HG03060 (cell line): ENCODE data around the gene COX7A1.
"Not testable (repeated sequence)": the region's sequence is repeated elsewhere in the genome, so short reads cannot be mapped to it uniquely, and the experiment has no call there.

Experiments used
- ATAC-seq: cut with Tn5 transposase; IDR thresholded peaks from one replicate; pipeline ENCODE4 v1.9.1; 2021; ENCODE audit warnings: low read depth, moderate number of reproducible peaks; ENCODE audit not compliant: unreplicated experiment

COX7A1 gene

DNA sequence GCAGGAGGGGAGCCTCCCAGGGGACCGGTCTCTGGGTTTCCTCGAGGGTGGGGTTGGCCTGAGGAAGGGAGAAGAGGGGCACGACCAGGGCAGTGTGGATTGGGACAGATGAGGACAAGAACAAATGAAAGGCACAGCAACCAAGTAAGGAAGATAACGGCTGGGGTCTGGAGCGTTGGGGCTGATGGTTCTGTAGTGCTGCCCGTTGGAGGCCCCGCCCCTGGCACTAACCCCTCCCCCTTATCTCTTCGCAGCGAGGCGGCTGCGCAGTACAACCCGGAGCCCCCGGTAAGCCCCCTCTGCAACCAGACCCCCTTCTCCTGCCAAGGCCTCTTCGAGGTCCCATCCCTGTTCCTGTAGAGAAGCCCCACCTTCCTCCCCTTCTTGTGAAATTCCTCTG lies 10.2 kb downstream of the COX7A1 start:
- ATAC-seq, result no peak

- no peak for ATAC-seq
These were observed 11.0 kb downstream of the COX7A1 start for GRCh38 chr19:36141039-36141927.

DNA sequence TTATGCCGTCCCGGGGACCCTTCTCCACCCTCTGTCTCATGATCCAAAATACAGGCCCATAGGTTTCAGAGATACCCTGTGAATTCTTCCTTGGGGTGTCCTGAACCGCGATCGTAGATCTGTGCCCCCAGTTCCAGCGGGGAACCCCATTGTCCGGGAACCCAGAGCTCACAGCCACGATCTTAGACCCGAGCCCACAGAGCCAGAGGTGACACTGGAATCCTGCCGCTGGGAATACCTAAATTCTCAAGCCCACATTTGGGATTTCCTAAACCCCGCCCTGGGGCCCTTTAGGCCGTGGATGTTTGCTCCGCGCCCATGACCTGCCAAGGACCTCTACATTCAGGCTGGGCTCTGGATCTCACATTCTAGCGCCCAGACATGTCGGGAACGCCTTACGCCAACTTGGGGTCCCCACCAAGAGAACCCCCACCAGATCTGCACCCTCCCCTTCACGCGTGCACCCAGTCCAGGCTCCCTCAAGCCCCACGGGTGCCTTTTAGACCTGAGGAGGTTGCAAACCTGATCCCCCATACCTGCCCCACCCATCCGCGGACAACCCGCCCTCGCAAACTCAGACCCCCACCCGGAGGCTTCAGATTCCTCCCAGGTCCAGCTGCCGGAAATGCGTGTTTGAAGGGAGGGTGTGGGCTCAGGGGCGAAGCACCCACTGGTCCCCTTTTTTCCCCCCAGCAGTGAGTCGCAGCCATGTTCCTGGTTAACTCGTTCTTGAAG lies 11.8 kb downstream of the COX7A1 start:
- no peak for ATAC-seq

GRCh38 chr19:36139473-36140303 lies 12.6 kb downstream of the COX7A1 start, which contains the start of gene CAPNS1:
CAPNS1 (plus strand) TSS chr19:36140066; CDS start chr19:36141012, 946 bp downstream.
- ATAC-seq, result peak; percentile 74

DNA sequence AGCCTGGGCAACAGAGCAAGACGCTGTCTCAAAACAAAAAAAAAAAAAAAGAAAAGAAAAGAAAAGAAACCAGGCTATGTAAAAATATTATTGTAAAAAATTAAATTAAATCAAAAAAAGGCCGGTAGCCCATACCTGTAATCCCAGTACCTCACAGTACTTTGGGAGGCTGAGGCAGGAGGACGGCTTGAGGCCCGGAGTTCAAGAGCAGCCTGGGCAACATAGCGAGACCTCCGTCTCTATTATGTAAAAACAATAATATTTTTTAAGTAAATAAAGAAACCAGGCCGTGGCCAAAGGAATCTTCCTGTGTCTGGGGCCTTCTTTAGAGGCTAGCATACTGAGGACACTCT lies 13.2 kb downstream of the COX7A1 start:
- ATAC-seq, result no peak

- ATAC-seq, result no peak
These were observed 15.1 kb downstream of the COX7A1 start for GRCh38 chr19:36136964-36137686.

GRCh38 chr19:36134867-36135266 lies 17.4 kb downstream of the COX7A1 start:
- ATAC-seq, result not testable (repeated sequence)

DNA sequence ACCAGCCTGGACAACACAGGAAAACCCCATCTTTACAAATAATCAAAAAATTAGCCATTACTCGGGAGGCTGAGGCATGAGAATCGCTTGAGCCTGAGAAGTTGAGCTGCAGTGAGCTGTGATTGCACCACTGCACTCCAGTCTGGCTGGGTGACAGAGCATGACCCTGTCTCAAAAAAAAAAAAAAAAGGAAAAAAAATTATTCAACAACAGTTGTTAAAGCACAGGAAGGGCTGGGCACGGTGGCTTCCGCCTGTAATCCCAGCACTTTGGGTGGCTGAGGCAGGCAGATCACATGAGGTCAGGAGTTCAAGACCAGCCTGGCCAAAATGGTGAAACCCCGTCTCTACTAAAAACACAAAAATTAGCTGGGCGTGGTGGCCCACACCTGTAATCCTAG lies 21.0 kb downstream of the COX7A1 start:
- ATAC-seq, result not testable (repeated sequence)

DNA sequence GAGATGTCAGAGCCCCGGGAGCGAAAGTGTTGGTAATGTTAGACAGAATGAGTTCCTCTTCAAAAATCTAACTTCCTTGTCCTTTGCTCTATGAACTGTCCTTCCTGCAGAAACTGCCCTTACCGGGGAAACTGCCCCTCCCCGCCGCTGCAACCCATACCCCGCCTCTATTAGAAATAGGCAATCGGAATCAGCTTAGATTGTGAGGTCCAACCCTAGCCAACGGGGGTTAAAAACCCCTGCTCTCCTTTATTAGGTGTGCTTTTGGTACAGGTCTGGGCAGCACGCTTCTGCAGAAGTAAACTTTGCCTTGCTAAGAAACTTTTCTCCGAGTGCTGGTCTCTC lies 23.9 kb downstream of the COX7A1 start:
- no peak for ATAC-seq

GRCh38 chr19:36125557-36125956 lies 26.7 kb downstream of the COX7A1 start:
- ATAC-seq, result no peak

- no peak for ATAC-seq
These were observed 30.6 kb downstream of the COX7A1 start for GRCh38 chr19:36121486-36122124.

- ATAC-seq, result no peak
These were observed 31.3 kb downstream of the COX7A1 start for GRCh38 chr19:36120984-36121358.

DNA sequence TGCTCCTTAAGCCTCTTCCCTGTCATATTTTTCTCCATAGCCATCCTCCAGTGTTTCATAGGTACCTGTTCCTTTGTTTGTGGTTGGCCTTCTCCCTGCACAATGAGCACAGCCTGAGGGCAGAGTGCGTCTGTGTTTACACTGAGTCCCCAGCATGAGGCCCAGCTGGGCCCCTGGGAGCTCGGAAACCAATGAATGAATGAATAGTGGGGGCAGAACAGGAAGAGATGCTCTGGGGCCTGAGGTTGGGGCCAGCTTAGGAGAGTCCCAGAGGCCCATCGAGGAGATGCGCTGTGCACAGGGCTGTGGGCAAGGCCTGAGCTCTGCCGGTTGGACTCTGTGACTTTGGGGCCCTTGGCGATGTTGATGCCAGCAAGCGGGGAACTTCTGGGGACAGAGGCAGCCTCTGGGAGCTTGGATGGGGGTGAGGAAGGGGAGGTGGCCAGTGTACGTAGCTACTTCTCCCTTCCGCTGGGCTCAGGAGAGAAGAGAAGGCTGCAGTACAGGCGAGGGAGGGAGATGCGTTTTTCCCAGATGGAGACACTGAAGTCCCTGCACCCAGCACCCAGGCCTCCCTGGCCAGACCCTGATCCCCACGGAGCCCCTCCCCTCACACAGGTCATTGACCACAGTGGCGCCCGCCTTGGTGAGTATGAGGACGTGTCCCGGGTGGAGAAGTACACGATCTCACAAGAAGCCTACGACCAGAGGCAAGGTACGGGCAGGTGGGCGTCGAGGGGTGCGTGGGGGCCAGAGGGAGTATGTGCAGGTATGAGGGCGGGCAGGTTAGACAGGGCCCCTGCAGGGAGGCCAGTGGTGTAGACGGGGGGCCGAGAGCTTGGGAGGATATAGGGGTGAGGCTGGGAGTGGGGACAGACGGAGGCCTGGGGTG lies 31.9 kb downstream of the COX7A1 start:
- no peak for ATAC-seq

DNA sequence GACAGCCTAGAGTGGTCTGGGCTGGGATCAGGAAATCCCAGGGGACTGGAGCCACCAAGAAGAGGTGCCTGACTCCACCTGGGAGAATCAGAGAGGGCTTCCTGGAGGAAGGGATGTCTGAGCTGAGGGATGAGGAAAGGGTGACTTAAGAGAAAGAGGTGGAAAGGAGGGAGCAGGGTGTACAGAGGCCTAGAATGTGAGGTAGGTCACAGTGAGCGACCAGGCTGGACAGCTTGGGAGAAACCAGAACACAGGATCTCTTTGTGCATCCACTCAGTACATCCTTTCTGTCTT lies 36.0 kb downstream of the COX7A1 start:
- ATAC-seq, result no peak

DNA sequence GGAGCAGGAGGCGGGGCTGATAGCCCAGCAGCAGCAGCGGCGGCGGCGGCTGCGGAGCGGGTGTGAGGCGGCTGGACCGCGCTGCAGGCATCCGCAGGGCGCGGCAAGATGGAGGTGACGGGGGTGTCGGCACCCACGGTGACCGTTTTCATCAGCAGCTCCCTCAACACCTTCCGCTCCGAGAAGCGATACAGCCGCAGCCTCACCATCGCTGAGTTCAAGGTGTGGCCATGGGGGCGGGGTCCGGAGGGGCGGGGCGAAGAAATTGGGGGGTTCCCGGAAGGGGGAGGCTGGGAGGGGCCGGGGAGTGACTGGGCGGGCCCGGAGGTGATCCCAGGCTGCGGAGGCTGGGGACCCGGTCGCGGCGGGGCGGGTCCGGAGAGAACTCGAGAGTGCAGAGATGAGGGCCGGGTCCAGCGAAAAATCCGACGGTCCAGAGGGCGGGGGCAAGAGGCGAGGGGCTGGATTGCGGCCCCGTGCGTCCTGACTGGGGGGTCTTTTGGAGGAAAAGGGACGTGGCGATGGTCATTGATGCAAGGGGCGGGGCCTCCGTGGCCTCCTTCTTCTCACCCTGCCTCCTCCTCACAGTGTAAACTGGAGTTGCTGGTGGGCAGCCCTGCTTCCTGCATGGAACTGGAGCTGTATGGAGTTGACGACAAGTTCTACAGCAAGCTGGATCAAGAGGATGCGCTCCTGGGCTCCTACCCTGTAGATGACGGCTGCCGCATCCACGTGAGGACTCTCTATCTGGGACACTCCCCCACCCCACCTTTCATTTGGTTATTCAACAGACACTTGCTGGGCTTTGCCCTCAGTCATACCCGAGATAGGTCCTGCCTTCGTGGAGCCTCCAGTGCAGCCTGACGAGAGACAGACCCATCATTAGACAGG lies 36.5 kb downstream of the COX7A1 start, which contains the start of gene TBCB:
TBCB (plus strand) TSS at position 16 of the 891 bp plus-strand sequence; CDS start at position 109, 93 bp downstream.
- peak; percentile 3 for ATAC-seq

- ATAC-seq, result peak; percentile 78
These were observed 37.4 kb downstream of the COX7A1 start, which contains the start of gene POLR2I for GRCh38 chr19:36114721-36115452. POLR2I (minus strand) TSS chr19:36114875; CDS start chr19:36114856, 19 bp downstream.
